GM19023 (cell line): ENCODE results near the gene PARD3.
"Not testable (repeated sequence)": the region's sequence is repeated elsewhere in the genome, so short reads cannot be mapped to it uniquely, and the experiment has no call there.

Experiments used
- ATAC-seq: cut with Tn5 transposase; IDR thresholded peaks from one replicate; pipeline ENCODE4 v1.9.1; 2021; ENCODE audit warnings: mild to moderate bottlenecking, moderate library complexity; ENCODE audit not compliant: unreplicated experiment

The PARD3 gene

GRCh38 chr10:34768972-34769330, 46.1 kb downstream of the PARD3 start:
- ATAC-seq = no peak

GRCh38 chr10:34768261-34768971, 46.7 kb downstream of the PARD3 start:
- ATAC-seq = no peak

- ATAC-seq = no peak
Measured at GRCh38 chr10:34766811-34767494, 48.1 kb downstream of the PARD3 start.

- no peak for ATAC-seq
Measured at GRCh38 chr10:34766266-34766600, 48.9 kb downstream of the PARD3 start.

- no peak for ATAC-seq
Measured at GRCh38 chr10:34764472-34764946, 50.6 kb downstream of the PARD3 start.

- no peak for ATAC-seq
Measured at GRCh38 chr10:34762603-34763299, 52.3 kb downstream of the PARD3 start.

- ATAC-seq = no peak
Measured at GRCh38 chr10:34762156-34762555, 52.9 kb downstream of the PARD3 start.

- no peak for ATAC-seq
Measured at GRCh38 chr10:34761453-34761852, 53.6 kb downstream of the PARD3 start.

GRCh38 chr10:34760606-34761005, 54.5 kb downstream of the PARD3 start:
- no peak for ATAC-seq

- no peak for ATAC-seq
Measured at GRCh38 chr10:34759837-34760215, 55.3 kb downstream of the PARD3 start.

GRCh38 chr10:34759161-34759836, 55.8 kb downstream of the PARD3 start:
- no peak for ATAC-seq

- ATAC-seq = peak; percentile 58
Measured at GRCh38 chr10:34758447-34758996, 56.6 kb downstream of the PARD3 start.

GRCh38 chr10:34757933-34758332, 57.2 kb downstream of the PARD3 start:
- no peak for ATAC-seq

GRCh38 chr10:34757181-34757580, 57.9 kb downstream of the PARD3 start:
- ATAC-seq = not testable (repeated sequence)

GRCh38 chr10:34756584-34756983, 58.5 kb downstream of the PARD3 start:
- no peak for ATAC-seq

- no peak for ATAC-seq
Measured at GRCh38 chr10:34753014-34753757, 61.9 kb downstream of the PARD3 start.

- ATAC-seq = no peak
Measured at GRCh38 chr10:34751272-34751671, 63.8 kb downstream of the PARD3 start.

- ATAC-seq = not testable (repeated sequence)
Measured at GRCh38 chr10:34750795-34751194, 64.3 kb downstream of the PARD3 start.

- ATAC-seq = no peak
Measured at GRCh38 chr10:34748767-34749166, 66.3 kb downstream of the PARD3 start.

GRCh38 chr10:34748357-34748756, 66.7 kb downstream of the PARD3 start:
- ATAC-seq = no peak
